ENCODE data around the gene IL1R2. TPM values are rescaled to one million over a fixed set of nuclear protein-coding genes. Genes with fewer than 3 reads are reported as not detected.

Gene IL1R2
- total and polyA plus RNA-seq, 2 of the 13 experiments (the other 11 are each of a cell fraction or from before 2014, with no cell fraction given): 3.6 to 7.3 TPM

- TF ChIP-seq ZXDC (CRISPR knock-in tag; IDR thresholded peaks at IDR 0.05) (peak; percentile 58; the same call in 1 of the 2 replicates), STAG1 (CRISPR knock-in tag; IDR thresholded peaks at IDR 0.05) (peak; percentile 64), HNF4A (CRISPR knock-in tag; IDR thresholded peaks at IDR 0.05) (peak; percentile 98), YEATS4 (CRISPR knock-in tag; IDR thresholded peaks at IDR 0.05; ENCODE audit: borderline replicate concordance) (peak; percentile 77), HDAC1 (CRISPR knock-in tag; IDR thresholded peaks at IDR 0.05) (peak; percentile 98), PAXIP1 (CRISPR knock-in tag; conservative IDR thresholded peaks at IDR 0.05) (peak; percentile 99), SNAI1 (CRISPR knock-in tag; IDR thresholded peaks at IDR 0.05; ENCODE audit: borderline replicate concordance) (no peak), SMYD3 (CRISPR knock-in tag; IDR thresholded peaks at IDR 0.05) (peak; percentile 99), DNMT3B (CRISPR knock-in tag; conservative IDR thresholded peaks at IDR 0.05) (peak; percentile 86), ZNF264 (CRISPR knock-in tag; IDR thresholded peaks at IDR 0.05) (peak; percentile 91), ZFY (CRISPR knock-in tag; IDR thresholded peaks at IDR 0.05) (peak; percentile 30; the same call in 1 of the 2 replicates), ZNF326 (CRISPR knock-in tag; IDR thresholded peaks at IDR 0.05; ENCODE audit: borderline replicate concordance) (no peak), PRDM10 (CRISPR knock-in tag; IDR thresholded peaks at IDR 0.05; ENCODE audit: low read depth) (peak; percentile 84), ZNF558 (CRISPR knock-in tag; IDR thresholded peaks at IDR 0.05; ENCODE audit: borderline replicate concordance) (no peak), ZNF605 (CRISPR knock-in tag; IDR thresholded peaks at IDR 0.05) (peak; percentile 98), SRSF4 (IDR thresholded peaks at IDR 0.05; ENCODE audit: low read depth, low read length, poor library complexity, severe bottlenecking) (no peak), CREB3 (CRISPR knock-in tag; IDR thresholded peaks at IDR 0.05) (no peak), ZNF253 (CRISPR knock-in tag; IDR thresholded peaks at IDR 0.05; ENCODE audit: borderline replicate concordance) (no peak; the same call in 1 of the 2 replicates)
Observed at GRCh38 chr2:102046135-102046986, 54.6 kb downstream of the IL1R2 start (continued).
